Activated B cell treated with CpG ODN at 0.5 μM for 24 hours (primary cell): ENCODE measurements around the gene SLC43A3. TPM values are rescaled to one million over a fixed set of nuclear protein-coding genes. Genes with fewer than 3 reads are reported as not detected.
A peak's percentile ranks its signal among the peaks of the same experiment; 100 is the strongest.

Experiments
- ATAC-seq: fragments of 200-7000 bp; cut with Tn5 transposase; one replicate; pipeline ENCODE4 v1.10.0; 2021; ENCODE audit warnings: low read depth, mild to moderate bottlenecking, moderate library complexity
- CTCF ChIA-PET: fragments of 350-600 bp; sonication (Branson Sonifier 250); formaldehyde crosslinking; loops from one replicate; lab custom pipeline; 2021; ENCODE audit warnings: antibody characterized with exemption; lab: Charles Lee
- POLR2A ChIA-PET: fragments of 350-600 bp; sonication (Branson Sonifier 250); formaldehyde crosslinking; loops from one replicate; lab custom pipeline; 2021; ENCODE audit warnings: antibody characterized with exemption; lab: Charles Lee
- DNase-seq: peaks from one replicate; pipeline ENCODE4 v3.0.0; 2022
- H3K27ac Mint-ChIP-seq: one replicate; pipeline ENCODE4 v1.8.0; 2020; ENCODE audit warnings: mixed read lengths
- H3K27me3 Mint-ChIP-seq: one replicate; pipeline ENCODE4 v1.8.0; 2021; ENCODE audit warnings: mixed read lengths
- H3K36me3 Mint-ChIP-seq: one replicate; pipeline ENCODE4 v1.8.0; 2021; ENCODE audit warnings: low read depth, mixed read lengths
- H3K4me1 Mint-ChIP-seq: one replicate; pipeline ENCODE4 v1.8.0; 2021; ENCODE audit warnings: mixed read lengths
- H3K4me3 Mint-ChIP-seq: one replicate; pipeline ENCODE4 v1.8.0; 2020; ENCODE audit warnings: mild to moderate bottlenecking, mixed read lengths
- H3K9me3 Mint-ChIP-seq: one replicate; pipeline ENCODE4 v1.8.0; 2020; ENCODE audit warnings: mixed read lengths
- intact Hi-C: fragments of 100-400 bp; cut with micrococcal nuclease; formaldehyde crosslinking; loops from one replicate; pipeline ENCODE4 v1.15.1; 2024
- total RNA-seq: library from RNA; stranded (reverse); gene quantifications from 2 replicates; pipeline ENCODE4 v1.2.3, GENCODE V29; 2022
- TF ChIP-seq, protein P1 (sequence below): fragments of 200-600 bp; IDR thresholded peaks from one replicate; pipeline ENCODE4 v1.8.0; 2022; ENCODE audit warnings: antibody characterized with exemption, mild to moderate bottlenecking

The SLC43A3 gene
- total RNA-seq, 1 donor from 2014 or later: 237 TPM

DNA sequence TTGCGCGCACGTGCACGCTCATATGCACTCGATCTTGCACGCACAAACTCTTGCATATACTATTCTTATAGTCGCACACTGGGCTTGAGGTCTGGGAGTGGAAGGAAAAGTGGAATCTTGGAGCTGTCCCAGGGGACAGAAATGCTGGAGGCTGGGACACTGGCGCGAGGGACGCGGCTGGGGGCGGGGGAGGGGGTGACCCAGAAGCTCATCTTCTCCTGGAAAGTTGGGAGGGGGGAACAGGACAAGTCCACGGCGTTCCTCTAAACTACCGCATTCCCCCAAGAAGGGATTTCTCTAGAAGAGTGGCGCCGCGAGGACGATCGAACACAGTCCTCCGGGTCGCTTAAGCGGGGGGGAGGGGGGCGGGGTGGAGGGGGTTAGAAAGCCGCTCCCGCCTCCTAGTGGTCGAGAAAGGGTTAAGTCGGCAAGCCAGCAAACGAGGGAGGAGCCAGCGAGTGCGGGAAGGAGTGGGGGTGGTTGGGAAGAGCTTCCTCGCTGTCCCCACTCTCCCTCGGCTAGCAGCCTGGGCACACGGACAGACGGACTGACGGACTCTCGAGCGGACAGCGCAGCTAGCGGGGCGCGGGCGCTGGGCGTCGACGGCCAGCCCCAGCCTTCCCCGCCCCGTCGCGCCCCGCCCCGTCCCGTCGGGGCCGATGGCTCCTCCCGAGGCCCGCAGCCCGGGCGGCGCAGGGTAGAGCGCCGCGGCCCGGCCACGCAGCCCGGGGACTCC is 33.3 kb upstream of the SLC43A3 start, which contains the start of gene RTN4RL2:
Gene RTN4RL2 (plus strand): TSS at position 507 of the 736 bp plus-strand sequence. CDS start 338 bp downstream, outside the sequence.
- POLR2A ChIA-PET: interaction anchor here (0.6 to 1.2 kb wide), 8 partner anchors 9 to 285 kb away, joined by 3 to 6 read pairs (median 4); no protein-coding TSS in a partner anchor
- no peaks in the 10 kb centered on the region for H3K36me3 Mint-ChIP-seq
- H3K27me3 Mint-ChIP-seq: peaks cover 23% of the 10 kb centered on the region
- CTCF ChIA-PET: interaction anchor here (0.6 to 7.2 kb wide), 8 partner anchors 12 to 232 kb away, joined by 3 to 224 read pairs (median 4); partner anchors contain the start of gene TIMM10
- TF ChIP-seq, protein P1, sequence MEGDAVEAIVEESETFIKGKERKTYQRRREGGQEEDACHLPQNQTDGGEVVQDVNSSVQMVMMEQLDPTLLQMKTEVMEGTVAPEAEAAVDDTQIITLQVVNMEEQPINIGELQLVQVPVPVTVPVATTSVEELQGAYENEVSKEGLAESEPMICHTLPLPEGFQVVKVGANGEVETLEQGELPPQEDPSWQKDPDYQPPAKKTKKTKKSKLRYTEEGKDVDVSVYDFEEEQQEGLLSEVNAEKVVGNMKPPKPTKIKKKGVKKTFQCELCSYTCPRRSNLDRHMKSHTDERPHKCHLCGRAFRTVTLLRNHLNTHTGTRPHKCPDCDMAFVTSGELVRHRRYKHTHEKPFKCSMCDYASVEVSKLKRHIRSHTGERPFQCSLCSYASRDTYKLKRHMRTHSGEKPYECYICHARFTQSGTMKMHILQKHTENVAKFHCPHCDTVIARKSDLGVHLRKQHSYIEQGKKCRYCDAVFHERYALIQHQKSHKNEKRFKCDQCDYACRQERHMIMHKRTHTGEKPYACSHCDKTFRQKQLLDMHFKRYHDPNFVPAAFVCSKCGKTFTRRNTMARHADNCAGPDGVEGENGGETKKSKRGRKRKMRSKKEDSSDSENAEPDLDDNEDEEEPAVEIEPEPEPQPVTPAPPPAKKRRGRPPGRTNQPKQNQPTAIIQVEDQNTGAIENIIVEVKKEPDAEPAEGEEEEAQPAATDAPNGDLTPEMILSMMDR: no peak
- H3K9me3 Mint-ChIP-seq: no peaks in the 10 kb centered on the region
- peaks cover 28% of the 10 kb centered on the region for H3K4me1 Mint-ChIP-seq
- peak within 1 kb of the TSS; percentile 77 for H3K4me3 Mint-ChIP-seq
- DNase-seq (peak; percentile 35), ATAC-seq (peak; percentile 31)
- intact Hi-C loops: no loop called here
- H3K27ac Mint-ChIP-seq: no peak within 1 kb of the TSS

DNA sequence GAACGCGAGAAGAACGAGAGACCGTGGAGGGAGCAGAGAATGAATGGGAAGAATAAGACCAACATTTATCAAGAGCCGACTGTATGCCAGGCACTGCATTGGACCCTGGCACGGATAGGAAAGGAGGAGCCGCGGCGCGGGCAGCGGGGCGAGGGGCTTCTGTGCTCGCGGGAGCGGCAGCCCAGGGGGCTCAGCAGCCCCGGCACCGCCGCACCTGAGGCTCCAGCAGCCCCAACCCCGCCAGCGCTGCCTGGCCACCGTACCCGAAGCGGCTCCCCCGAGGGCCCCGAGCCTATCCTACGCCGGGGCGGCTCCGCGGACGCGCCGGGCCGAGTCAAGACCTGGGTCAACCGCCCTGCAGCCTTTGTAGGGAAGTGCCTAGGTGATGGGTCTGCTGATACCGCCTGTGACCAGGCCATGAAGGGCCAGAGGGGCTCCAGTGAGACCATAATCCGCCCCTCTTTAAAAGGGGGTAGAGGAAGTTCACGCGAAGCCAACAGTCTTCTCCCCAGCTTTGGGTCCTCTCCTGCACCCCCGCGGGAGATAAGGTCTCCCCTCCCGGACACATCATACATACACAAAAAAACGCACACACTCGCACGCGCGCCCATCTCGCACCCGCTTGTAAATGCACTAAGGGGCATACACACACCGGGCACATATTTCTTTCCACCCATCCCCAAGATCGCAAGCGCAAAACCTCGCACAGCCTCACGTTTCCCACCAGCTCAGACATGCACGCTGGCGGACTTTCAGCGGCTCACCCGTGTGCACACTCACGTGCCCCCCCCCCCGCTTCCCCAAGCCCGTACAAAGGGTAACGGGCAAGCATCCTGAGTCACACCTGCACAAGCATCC is 32.5 kb upstream of the SLC43A3 start:
- ATAC-seq: peak; percentile 13
- H3K27me3 Mint-ChIP-seq: peaks cover 23% of the 10 kb centered on the region
- peak; percentile 42 for DNase-seq
- peak overlapping the region; percentile 84 for H3K4me3 Mint-ChIP-seq
- no peaks in the 10 kb centered on the region for H3K36me3 Mint-ChIP-seq
- no peak overlapping the region for H3K27ac Mint-ChIP-seq
- peaks cover 28% of the 10 kb centered on the region for H3K4me1 Mint-ChIP-seq
- H3K9me3 Mint-ChIP-seq: no peaks in the 10 kb centered on the region
- POLR2A ChIA-PET: interaction anchor here (0.6 to 2.7 kb wide), 15 partner anchors 10 to 285 kb away, joined by 3 to 22 read pairs (median 4); partner anchors contain the start of gene SLC43A1
- TF ChIP-seq, protein P1: no peak
- intact Hi-C loops: no loop called here
- CTCF ChIA-PET: interaction anchor here (0.8 to 7.2 kb wide), 21 partner anchors 12 to 340 kb away, joined by 3 to 224 read pairs (median 12); partner anchors contain the start of genes SLC43A1 and TIMM10

GRCh38 chr11:57458410-57459163 is 31.7 kb upstream of the SLC43A3 start:
- H3K4me3 Mint-ChIP-seq: peak overlapping the region; percentile 84
- intact Hi-C loops: no loop called here
- H3K27me3 Mint-ChIP-seq: peaks cover 23% of the 10 kb centered on the region
- TF ChIP-seq, protein P1: peak; percentile 76
- peak; percentile 16 for ATAC-seq
- ChIA-PET CTCF (interaction anchor here (0.6 to 7.2 kb wide), 31 partner anchors 11 to 341 kb away, joined by 3 to 224 read pairs (median 5); partner anchors contain the start of genes SLC43A1 and TIMM10), POLR2A (interaction anchor here (0.6 to 2.7 kb wide), 10 partner anchors 19 to 1110 kb away, joined by 3 to 22 read pairs (median 6); partner anchors contain the start of genes SLC43A1 and TIMM10)
- peaks cover 28% of the 10 kb centered on the region for H3K4me1 Mint-ChIP-seq
- peak overlapping the region; percentile 63 for H3K27ac Mint-ChIP-seq
- H3K36me3 Mint-ChIP-seq: no peaks in the 10 kb centered on the region
- peak; percentile 63 for DNase-seq
- H3K9me3 Mint-ChIP-seq: no peaks in the 10 kb centered on the region

GRCh38 chr11:57458060-57458409 is 31.1 kb upstream of the SLC43A3 start:
- DNase-seq (no peak), ATAC-seq (no peak)
- H3K27me3 Mint-ChIP-seq: peaks cover 28% of the 10 kb centered on the region
- TF ChIP-seq, protein P1: no peak
- peaks cover 28% of the 10 kb centered on the region for H3K4me1 Mint-ChIP-seq
- H3K27ac Mint-ChIP-seq: no peak overlapping the region
- POLR2A ChIA-PET: interaction anchor here (0.6 to 2.7 kb wide), 13 partner anchors 19 to 1110 kb away, joined by 3 to 22 read pairs (median 4); partner anchors contain the start of genes SLC43A1 and TIMM10
- intact Hi-C loops: no loop called here
- CTCF ChIA-PET: interaction anchor here (0.6 to 7.2 kb wide), 39 partner anchors 12 to 342 kb away, joined by 3 to 224 read pairs (median 6); partner anchors contain the start of genes SLC43A1, SMTNL1, TIMM10 and UBE2L6
- no peaks in the 10 kb centered on the region for H3K36me3 Mint-ChIP-seq
- no peaks in the 10 kb centered on the region for H3K9me3 Mint-ChIP-seq
- H3K4me3 Mint-ChIP-seq: peak overlapping the region; percentile 70
